Neural cell (in vitro differentiated cells): ENCODE data around the gene FERMT3.

Experiments used
- CTCF ChIP-seq: fragments of 450-650 bp; IDR thresholded peaks from 2 replicates; pipeline ENCODE4 v1.5.1; 2014; ENCODE audit warnings: antibody characterized with exemption, mild to moderate bottlenecking, moderate library complexity; ENCODE audit not compliant: poor library complexity, severe bottlenecking
- EP300 ChIP-seq: fragments of 450-650 bp; conservative IDR thresholded peaks from 2 replicates; pipeline ENCODE4 v1.6.1; 2014; ENCODE audit warnings: antibody characterized with exemption, mild to moderate bottlenecking, moderate library complexity; ENCODE audit not compliant: poor library complexity, severe bottlenecking
- EZH2 ChIP-seq: fragments of 200-600, 300-800 bp; shearing (Covaris generic), sonication (generic); IDR thresholded peaks from 2 replicates; pipeline ENCODE4 v1.6.1; 2014; ENCODE audit warnings: antibody characterized with exemption, low read length, borderline replicate concordance, mild to moderate bottlenecking; ENCODE audit not compliant: insufficient read depth, poor library complexity, severe bottlenecking
- MXI1 ChIP-seq: fragments of 450-650 bp; conservative IDR thresholded peaks from 2 replicates; pipeline ENCODE4 v1.6.1; 2014; ENCODE audit warnings: antibody characterized with exemption, mild to moderate bottlenecking; ENCODE audit not compliant: poor library complexity, severe bottlenecking
- POLR2AphosphoS5 ChIP-seq: IDR thresholded peaks from 2 replicates; pipeline ENCODE4 v1.6.1; 2012
- RAD21 ChIP-seq: fragments of 450-650 bp; conservative IDR thresholded peaks from 2 replicates; pipeline ENCODE4 v1.6.1; 2014; ENCODE audit warnings: antibody characterized with exemption, mild to moderate bottlenecking, moderate library complexity
- REST ChIP-seq: IDR thresholded peaks from 2 replicates; pipeline ENCODE4 v1.6.1; 2012; ENCODE audit warnings: borderline replicate concordance
- SMC3 ChIP-seq: fragments of 450-650 bp; conservative IDR thresholded peaks from 2 replicates; pipeline ENCODE4 v1.6.1; 2014; ENCODE audit warnings: antibody characterized with exemption, mild to moderate bottlenecking, moderate library complexity; ENCODE audit not compliant: poor library complexity
- TAF1 ChIP-seq: IDR thresholded peaks from 2 replicates; pipeline ENCODE4 v1.6.1; 2012; ENCODE audit warnings: low read depth

GRCh38 chr11:64178203-64178602 lies 28.3 kb upstream of the FERMT3 start:
- TF ChIP-seq POLR2AphosphoS5 (no peak), TAF1 (no peak), SMC3 (no peak), CTCF (no peak), MXI1 (no peak), EZH2 (no peak), EP300 (no peak), REST (no peak), RAD21 (no peak)
